GM12878 (cell line): ENCODE data around the gene SORCS2.

Source experiments
- TF ChIP-seq, protein P1 (sequence below), 3 experiments: IDR thresholded peaks in 2 of 3; conservative IDR thresholded peaks in 1 of 3; 2 replicates each; pipeline ENCODE4 v1.5.1; 2011; ENCODE audit warnings: low read depth in 3 of 3, low read length in 3 of 3, mild to moderate bottlenecking in 3 of 3, control low read depth in 2 of 3, moderate library complexity in 2 of 3, inconsistent platforms in 1 of 3, mixed read lengths in 1 of 3; ENCODE audit not compliant: control insufficient read depth in 2 of 3, insufficient read depth in 1 of 3; ENCODE audit errors: extremely low read depth in 1 of 3
- TF ChIP-seq, protein P2 (sequence below): IDR thresholded peaks from 2 replicates; pipeline ENCODE4 v1.6.1; 2011; ENCODE audit warnings: low read depth, low read length, improper control_type of control experiment, borderline replicate concordance
- TF ChIP-seq, protein P3 (sequence below): fragments of 450-650 bp; IDR thresholded peaks from 2 replicates; pipeline ENCODE4 v1.6.1; 2018; ENCODE audit warnings: borderline replicate concordance, mild to moderate bottlenecking; ENCODE audit not compliant: partially characterized antibody

DNA sequence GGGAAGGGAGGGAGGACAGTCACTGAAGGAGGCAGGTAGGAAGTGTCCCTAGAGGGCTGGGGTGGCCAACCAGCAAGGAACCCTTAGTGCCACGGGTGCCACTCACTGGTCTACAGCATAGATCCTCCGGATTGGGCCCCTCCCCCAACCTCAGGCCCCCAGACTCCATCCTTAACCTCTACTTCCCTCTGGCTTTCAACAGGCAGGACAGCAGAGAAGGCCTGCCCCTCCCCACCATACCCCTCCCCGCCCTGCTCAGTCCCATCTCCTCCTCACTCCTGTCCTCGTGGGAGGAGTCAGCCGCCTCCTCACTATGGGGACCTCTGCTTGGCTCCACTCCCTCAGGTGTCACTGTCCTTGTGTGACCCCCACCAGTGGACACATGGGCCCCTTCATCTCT, 320.1 kb downstream of the SORCS2 start:
- TF ChIP-seq, protein P1, sequence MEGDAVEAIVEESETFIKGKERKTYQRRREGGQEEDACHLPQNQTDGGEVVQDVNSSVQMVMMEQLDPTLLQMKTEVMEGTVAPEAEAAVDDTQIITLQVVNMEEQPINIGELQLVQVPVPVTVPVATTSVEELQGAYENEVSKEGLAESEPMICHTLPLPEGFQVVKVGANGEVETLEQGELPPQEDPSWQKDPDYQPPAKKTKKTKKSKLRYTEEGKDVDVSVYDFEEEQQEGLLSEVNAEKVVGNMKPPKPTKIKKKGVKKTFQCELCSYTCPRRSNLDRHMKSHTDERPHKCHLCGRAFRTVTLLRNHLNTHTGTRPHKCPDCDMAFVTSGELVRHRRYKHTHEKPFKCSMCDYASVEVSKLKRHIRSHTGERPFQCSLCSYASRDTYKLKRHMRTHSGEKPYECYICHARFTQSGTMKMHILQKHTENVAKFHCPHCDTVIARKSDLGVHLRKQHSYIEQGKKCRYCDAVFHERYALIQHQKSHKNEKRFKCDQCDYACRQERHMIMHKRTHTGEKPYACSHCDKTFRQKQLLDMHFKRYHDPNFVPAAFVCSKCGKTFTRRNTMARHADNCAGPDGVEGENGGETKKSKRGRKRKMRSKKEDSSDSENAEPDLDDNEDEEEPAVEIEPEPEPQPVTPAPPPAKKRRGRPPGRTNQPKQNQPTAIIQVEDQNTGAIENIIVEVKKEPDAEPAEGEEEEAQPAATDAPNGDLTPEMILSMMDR (IDR thresholded peaks at IDR 0.05 in 2 of 3, conservative IDR thresholded peaks at IDR 0.05 in 1 of 3; ENCODE audit: control insufficient read depth in 2 of 3, extremely low read depth in 1 of 3, insufficient read depth in 1 of 3, low read depth in 3 of 3, low read length in 3 of 3), result no peak
- TF ChIP-seq, protein P2, sequence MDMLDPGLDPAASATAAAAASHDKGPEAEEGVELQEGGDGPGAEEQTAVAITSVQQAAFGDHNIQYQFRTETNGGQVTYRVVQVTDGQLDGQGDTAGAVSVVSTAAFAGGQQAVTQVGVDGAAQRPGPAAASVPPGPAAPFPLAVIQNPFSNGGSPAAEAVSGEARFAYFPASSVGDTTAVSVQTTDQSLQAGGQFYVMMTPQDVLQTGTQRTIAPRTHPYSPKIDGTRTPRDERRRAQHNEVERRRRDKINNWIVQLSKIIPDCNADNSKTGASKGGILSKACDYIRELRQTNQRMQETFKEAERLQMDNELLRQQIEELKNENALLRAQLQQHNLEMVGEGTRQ, result no peak
- TF ChIP-seq, protein P3, sequence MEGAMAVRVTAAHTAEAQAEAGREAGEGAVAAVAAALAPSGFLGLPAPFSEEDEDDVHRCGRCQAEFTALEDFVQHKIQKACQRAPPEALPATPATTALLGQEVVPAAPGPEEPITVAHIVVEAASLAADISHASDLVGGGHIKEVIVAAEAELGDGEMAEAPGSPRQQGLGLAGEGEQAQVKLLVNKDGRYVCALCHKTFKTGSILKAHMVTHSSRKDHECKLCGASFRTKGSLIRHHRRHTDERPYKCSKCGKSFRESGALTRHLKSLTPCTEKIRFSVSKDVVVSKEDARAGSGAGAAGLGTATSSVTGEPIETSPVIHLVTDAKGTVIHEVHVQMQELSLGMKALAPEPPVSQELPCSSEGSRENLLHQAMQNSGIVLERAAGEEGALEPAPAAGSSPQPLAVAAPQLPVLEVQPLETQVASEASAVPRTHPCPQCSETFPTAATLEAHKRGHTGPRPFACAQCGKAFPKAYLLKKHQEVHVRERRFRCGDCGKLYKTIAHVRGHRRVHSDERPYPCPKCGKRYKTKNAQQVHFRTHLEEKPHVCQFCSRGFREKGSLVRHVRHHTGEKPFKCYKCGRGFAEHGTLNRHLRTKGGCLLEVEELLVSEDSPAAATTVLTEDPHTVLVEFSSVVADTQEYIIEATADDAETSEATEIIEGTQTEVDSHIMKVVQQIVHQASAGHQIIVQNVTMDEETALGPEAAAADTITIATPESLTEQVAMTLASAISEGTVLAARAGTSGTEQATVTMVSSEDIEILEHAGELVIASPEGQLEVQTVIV, result no peak
